Uterus (tissue), 4 donors: ENCODE data around the gene ADI1. TPM values are rescaled to one million over a fixed set of nuclear protein-coding genes. Genes with fewer than 3 reads are reported as not detected.

ENCODE experiments used
- DNase-seq, 2 donors: peaks; one replicate each; pipeline ENCODE4 v3.0.0-alpha.2; 2019 to 2020
- H3K27ac ChIP-seq, 2 donors: fragments of 200-600 bp; sonication (generic); 1 replicate in 1 of 2; 2 replicates in 1 of 2; pipeline ENCODE4 v1.5.1; 2016 to 2018
- H3K27me3 ChIP-seq, 2 donors: fragments of 200-600 bp; sonication (generic); one replicate each; pipeline ENCODE4 v1.5.1; 2018 to 2019; ENCODE audit warnings: control low read depth in 1 of 2
- H3K36me3 ChIP-seq, 2 donors: fragments of 200-600 bp; sonication (generic); one replicate each; pipeline ENCODE4 v1.5.1; 2019; ENCODE audit warnings: control low read depth in 1 of 2
- H3K4me1 ChIP-seq, 2 donors: fragments of 200-600 bp; sonication (generic); one replicate each; pipeline ENCODE4 v1.5.1; 2018 to 2019; ENCODE audit warnings: control low read depth in 1 of 2
- H3K4me3 ChIP-seq, 2 donors: fragments of 200-600 bp; sonication (generic); 1 replicate in 1 of 2; 2 replicates in 1 of 2; pipeline ENCODE4 v1.5.1; 2018 to 2019; ENCODE audit warnings: mild to moderate bottlenecking in 1 of 2
- H3K9me3 ChIP-seq, 2 donors: fragments of 200-600 bp; sonication (generic); one replicate each; pipeline ENCODE4 v1.5.1; 2019; ENCODE audit warnings: control low read depth in 1 of 2
- CTCF ChIP-seq, 4 experiments: fragments of 200-600 bp in 2 of 4; fragments of 450-650 bp in 2 of 4; sonication (generic) in 2 of 4; IDR thresholded peaks; one replicate each; pipeline ENCODE4 v1.5.1; 2016 to 2019; ENCODE audit warnings: antibody characterized with exemption in 4 of 4, mild to moderate bottlenecking in 2 of 4, moderate library complexity in 1 of 4
- POLR2A ChIP-seq, 2 donors: fragments of 450-650 bp; IDR thresholded peaks; one replicate each; pipeline ENCODE4 v1.6.1; 2016; ENCODE audit warnings: antibody characterized with exemption in 2 of 2, mild to moderate bottlenecking in 1 of 2, moderate library complexity in 1 of 2
- intact Hi-C: fragments of 100-400 bp; cut with DNase I; formaldehyde crosslinking; loops from one replicate; pipeline ENCODE4 v1.15.1; 2023; ENCODE audit warnings: low total_unique reads
- total RNA-seq, 4 donors: library from RNA; depleted of rRNA in 3 of 4; stranded (reverse); fragments of >200 nt in 3 of 4; gene quantifications; one replicate each; pipeline versions ENCODE4 v1.1.0 to v1.2.4, GENCODE V29; 2014 to 2023
- donor health status: DM: yes; HTN: yes; CAD: no.

Gene ADI1
- total RNA-seq, 4 donors from 2014 or later = 31.5 to 65.0 (median 37.9) TPM

GRCh38 chr2:3463186-3463835 is 56.0 kb downstream of the ADI1 start:
- no peaks in the 10 kb centered on the region for H3K4me1 ChIP-seq
- no peak for TF ChIP-seq POLR2A (IDR thresholded peaks at IDR 0.05)
- TF ChIP-seq CTCF (IDR thresholded peaks at IDR 0.05) = no peak
- no peaks in the 10 kb centered on the region for H3K36me3 ChIP-seq
- DNase-seq = peak; percentile 6 to 13
- H3K27me3 ChIP-seq = no peaks in the 10 kb centered on the region
- no peak overlapping the region for H3K27ac ChIP-seq
- intact Hi-C loops = no loop called here
- no peak overlapping the region for H3K4me3 ChIP-seq
- H3K9me3 ChIP-seq = no peaks in the 10 kb centered on the region

- no peak overlapping the region for H3K4me3 ChIP-seq
- H3K4me1 ChIP-seq = no peaks in the 10 kb centered on the region
- H3K9me3 ChIP-seq = no peaks in the 10 kb centered on the region
- no peak overlapping the region for H3K27ac ChIP-seq
- no peaks in the 10 kb centered on the region for H3K36me3 ChIP-seq
- no peak for TF ChIP-seq POLR2A (IDR thresholded peaks at IDR 0.05)
- DNase-seq = peak in 1 of 2 donors; percentile 13
- intact Hi-C loops = no loop called here
- H3K27me3 ChIP-seq = no peaks in the 10 kb centered on the region
These were observed 56.7 kb downstream of the ADI1 start for GRCh38 chr2:3462493-3463104.

- Histone ChIP-seq H3K4me3 (no peak overlapping the region), H3K27me3 (no peaks in the 10 kb centered on the region), H3K4me1 (no peaks in the 10 kb centered on the region), H3K27ac (peak overlapping the region; percentile 45 to 69), H3K36me3 (no peaks in the 10 kb centered on the region), H3K9me3 (no peaks in the 10 kb centered on the region)
- intact Hi-C loops = no loop called here
- TF ChIP-seq POLR2A (IDR thresholded peaks at IDR 0.05) (no peak), CTCF (IDR thresholded peaks at IDR 0.05) (peak; percentile 61 to 96 (median 83))
- DNase-seq = peak; percentile 31 to 40
These were observed 57.4 kb downstream of the ADI1 start for GRCh38 chr2:3461801-3462492.

- Histone ChIP-seq H3K4me1 (no peaks in the 10 kb centered on the region), H3K27me3 (no peaks in the 10 kb centered on the region), H3K4me3 (no peak overlapping the region), H3K9me3 (no peaks in the 10 kb centered on the region), H3K36me3 (no peaks in the 10 kb centered on the region), H3K27ac (peak overlapping the region; percentile 45 to 69)
- DNase-seq = peak; percentile 14 to 18
- intact Hi-C loops = no loop called here
- no peak for TF ChIP-seq CTCF (IDR thresholded peaks at IDR 0.05)
- TF ChIP-seq POLR2A (IDR thresholded peaks at IDR 0.05) = no peak
These were observed 58.2 kb downstream of the ADI1 start for GRCh38 chr2:3460831-3461800.

- Histone ChIP-seq H3K36me3 (no peaks in the 10 kb centered on the region), H3K9me3 (no peaks in the 10 kb centered on the region), H3K27me3 (no peaks in the 10 kb centered on the region), H3K4me1 (no peaks in the 10 kb centered on the region), H3K4me3 (no peak overlapping the region), H3K27ac (no peak overlapping the region)
- DNase-seq = no peak
- TF ChIP-seq POLR2A (IDR thresholded peaks at IDR 0.05) = no peak
- TF ChIP-seq CTCF (IDR thresholded peaks at IDR 0.05) = no peak
- intact Hi-C loops = no loop called here
These were observed 59.2 kb downstream of the ADI1 start for GRCh38 chr2:3460156-3460555.
